ENCODE measurements around the gene PIBF1.

PIBF1 gene

DNA sequence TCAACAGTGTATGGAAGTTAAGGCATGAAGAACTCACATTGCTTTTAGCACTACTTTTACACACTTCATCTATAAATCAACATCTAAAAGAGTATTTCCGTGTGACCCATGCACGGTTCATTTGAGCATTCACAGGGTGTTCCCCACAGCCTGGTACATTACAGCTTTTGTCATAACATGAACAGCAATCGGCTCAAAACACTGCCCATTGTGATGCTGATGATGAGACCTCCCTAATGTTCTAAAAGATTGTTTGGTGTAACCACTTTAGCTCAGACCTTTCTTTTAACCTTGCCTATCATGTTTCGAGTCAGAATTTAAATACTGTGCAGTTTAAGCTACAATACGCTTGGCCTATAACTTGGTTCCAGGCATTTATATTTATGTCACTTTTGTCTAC lies 272.8 kb downstream of the PIBF1 start:
- CTCF ChIA-PET = interaction anchor here (0.6 kb wide), 1 partner anchor 388 kb away, joined by 3 read pairs; no protein-coding TSS in a partner anchor
- H3K27ac ChIP-seq = no peak overlapping the region
- no peak for DNase-seq (ENCODE audit: low spot score)

DNA sequence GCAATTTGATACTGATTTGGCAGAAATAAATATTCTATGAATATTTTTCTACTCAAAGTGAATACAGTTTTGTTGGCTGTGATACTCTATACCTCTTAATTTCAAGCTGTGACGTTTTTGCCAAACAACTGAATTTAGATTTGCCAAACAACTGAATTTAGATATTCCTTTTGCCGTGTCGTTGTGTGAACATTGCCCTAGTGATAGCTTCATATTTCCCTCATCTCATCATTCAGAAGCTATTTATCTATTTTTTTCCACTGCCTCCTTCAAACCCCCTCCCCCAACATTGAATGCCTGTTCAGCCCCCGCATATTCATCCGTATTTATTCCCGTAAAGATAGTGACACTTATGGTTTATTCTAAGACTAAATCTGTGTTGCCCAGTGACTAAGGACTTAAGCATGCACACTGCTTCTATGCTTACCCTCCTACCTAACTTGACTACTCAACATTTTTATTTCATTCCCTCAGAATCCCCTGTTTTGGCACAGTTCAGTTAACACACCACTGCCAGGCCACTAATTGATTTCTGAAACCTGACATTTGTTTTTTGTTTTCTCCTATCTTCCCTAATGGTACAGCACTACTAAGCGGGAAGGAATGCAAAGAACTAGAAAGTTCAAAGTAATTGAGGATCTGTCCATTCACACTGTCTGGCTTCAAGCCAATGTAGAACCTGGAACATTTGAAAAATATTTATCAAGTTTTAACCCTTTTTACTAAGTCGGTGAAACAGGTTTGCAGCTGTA lies 274.1 kb downstream of the PIBF1 start:
- CTCF ChIA-PET = no interaction called here
- TF ChIP-seq, protein P1, sequence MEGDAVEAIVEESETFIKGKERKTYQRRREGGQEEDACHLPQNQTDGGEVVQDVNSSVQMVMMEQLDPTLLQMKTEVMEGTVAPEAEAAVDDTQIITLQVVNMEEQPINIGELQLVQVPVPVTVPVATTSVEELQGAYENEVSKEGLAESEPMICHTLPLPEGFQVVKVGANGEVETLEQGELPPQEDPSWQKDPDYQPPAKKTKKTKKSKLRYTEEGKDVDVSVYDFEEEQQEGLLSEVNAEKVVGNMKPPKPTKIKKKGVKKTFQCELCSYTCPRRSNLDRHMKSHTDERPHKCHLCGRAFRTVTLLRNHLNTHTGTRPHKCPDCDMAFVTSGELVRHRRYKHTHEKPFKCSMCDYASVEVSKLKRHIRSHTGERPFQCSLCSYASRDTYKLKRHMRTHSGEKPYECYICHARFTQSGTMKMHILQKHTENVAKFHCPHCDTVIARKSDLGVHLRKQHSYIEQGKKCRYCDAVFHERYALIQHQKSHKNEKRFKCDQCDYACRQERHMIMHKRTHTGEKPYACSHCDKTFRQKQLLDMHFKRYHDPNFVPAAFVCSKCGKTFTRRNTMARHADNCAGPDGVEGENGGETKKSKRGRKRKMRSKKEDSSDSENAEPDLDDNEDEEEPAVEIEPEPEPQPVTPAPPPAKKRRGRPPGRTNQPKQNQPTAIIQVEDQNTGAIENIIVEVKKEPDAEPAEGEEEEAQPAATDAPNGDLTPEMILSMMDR (conservative IDR thresholded peaks at IDR 0.05; ENCODE audit: low read depth) = no peak
- peak; percentile 76 for DNase-seq (ENCODE audit: low spot score)
- H3K27ac ChIP-seq = no peak overlapping the region
- POLR2A ChIA-PET (ENCODE audit: low non-redundant PET) = interaction anchor here (0.8 kb wide), 1 partner anchor 78 kb away, joined by 3 read pairs; no protein-coding TSS in a partner anchor

More for the DNA sequence above, 272.8 kb downstream of the PIBF1 start:
- POLR2A ChIA-PET (ENCODE audit: low non-redundant PET) = no interaction called here
- TF ChIP-seq, protein P1 (conservative IDR thresholded peaks at IDR 0.05; ENCODE audit: low read depth) = no peak

DNA sequence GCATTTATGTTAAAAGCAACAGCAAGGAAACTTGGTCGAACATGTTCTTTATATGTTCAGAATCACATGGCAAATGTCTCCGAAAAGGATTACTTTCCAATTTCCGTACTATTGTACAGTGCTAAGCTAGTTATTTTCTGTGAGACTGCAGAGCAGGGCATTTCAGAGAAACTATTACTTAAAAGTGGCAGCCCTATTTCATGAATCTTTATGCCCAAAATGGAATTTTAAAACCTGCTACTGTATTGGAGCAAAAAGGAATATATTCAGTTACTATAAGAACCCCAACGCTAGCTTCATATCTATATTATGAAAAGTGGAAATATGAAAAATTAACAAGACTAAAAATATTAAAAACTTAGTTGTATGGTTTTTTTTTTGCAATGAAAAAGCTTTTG lies 274.6 kb downstream of the PIBF1 start:
- TF ChIP-seq, protein P1 (conservative IDR thresholded peaks at IDR 0.05; ENCODE audit: low read depth) = no peak
- DNase-seq (ENCODE audit: low spot score) = no peak
- POLR2A ChIA-PET (ENCODE audit: low non-redundant PET) = no interaction called here
- CTCF ChIA-PET = interaction anchor here (0.5 kb wide), 1 partner anchor 73 kb away, joined by 3 read pairs; no protein-coding TSS in a partner anchor
- H3K27ac ChIP-seq = no peak overlapping the region

DNA sequence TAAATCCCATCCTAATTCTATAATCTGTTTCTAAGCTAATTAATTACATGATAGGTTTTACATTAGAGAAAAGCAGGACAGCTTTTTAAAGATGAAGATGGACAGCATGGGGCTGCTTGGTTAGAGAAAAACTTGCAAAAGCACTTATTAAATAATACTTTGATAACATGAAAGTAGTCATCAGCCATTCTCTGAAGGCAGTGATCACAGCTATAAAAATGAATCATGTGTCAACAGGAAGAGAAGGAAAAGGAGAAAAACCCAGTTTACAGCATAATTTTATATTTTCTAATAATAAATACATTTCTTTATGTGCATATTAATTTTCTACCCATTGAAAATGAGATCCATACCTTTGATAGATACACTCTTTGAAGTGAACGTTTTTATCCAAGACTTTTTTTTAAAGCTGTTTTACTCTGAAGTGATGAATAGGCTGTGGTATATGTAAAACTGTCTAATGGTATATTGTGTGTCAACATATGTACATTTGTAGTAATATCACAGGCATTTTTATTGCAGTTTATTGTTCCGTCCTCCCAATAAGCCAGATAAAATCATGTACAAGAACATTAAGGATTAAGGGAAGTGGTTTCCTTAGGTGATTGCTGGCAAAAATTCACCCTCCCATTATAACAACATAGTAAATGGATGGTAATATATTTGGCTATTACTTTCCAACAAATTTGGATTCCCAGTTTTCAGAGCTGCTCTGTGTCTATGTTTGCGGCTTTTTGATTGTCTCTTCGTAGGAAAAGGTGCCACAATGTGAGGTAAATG lies 275.5 kb downstream of the PIBF1 start:
- no peak overlapping the region for H3K27ac ChIP-seq
- CTCF ChIA-PET = interaction anchor here (0.5 kb wide), 2 partner anchors 74 to 112 kb away, joined by 3 to 4 read pairs; no protein-coding TSS in a partner anchor
- TF ChIP-seq, protein P1 (conservative IDR thresholded peaks at IDR 0.05; ENCODE audit: low read depth) = no peak
- POLR2A ChIA-PET (ENCODE audit: low non-redundant PET) = no interaction called here
- no peak for DNase-seq (ENCODE audit: low spot score)

DNA sequence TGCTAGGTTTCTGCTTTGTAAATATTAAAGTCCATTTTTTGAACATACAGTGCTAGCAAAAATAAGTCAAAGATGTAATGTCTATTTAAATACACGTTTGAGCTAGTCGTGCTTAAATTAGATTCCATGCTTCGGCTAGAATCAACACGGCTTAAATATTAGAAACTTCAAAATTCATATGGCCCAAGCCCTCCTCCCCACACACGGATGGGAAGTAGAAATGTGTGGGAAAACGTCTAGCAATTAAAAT lies 276.1 kb downstream of the PIBF1 start:
- peak overlapping the region; percentile 93 for H3K27ac ChIP-seq
- POLR2A ChIA-PET (ENCODE audit: low non-redundant PET) = no interaction called here
- TF ChIP-seq, protein P1 (conservative IDR thresholded peaks at IDR 0.05; ENCODE audit: low read depth) = no peak
- CTCF ChIA-PET = interaction anchor here (0.5 to 0.8 kb wide), 3 partner anchors 13 to 113 kb away, joined by 3 to 4 read pairs (median 4); no protein-coding TSS in a partner anchor
- no peak for DNase-seq (ENCODE audit: low spot score)

DNA sequence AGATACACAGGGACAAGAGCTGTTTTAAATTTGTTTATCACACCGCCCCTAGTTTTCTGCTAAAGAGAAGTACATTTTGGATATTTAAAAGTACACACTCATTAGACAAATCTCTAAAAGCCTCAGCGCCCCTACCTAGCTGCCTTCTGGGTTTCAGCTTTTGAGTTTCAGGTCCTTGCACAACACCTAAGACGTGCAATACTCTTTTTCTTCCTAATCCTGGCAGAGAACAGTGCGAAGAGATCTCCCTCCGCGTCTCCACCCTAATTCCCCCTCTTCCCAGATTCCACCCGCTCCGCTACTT lies 276.5 kb downstream of the PIBF1 start:
- no peak for DNase-seq (ENCODE audit: low spot score)
- ChIA-PET POLR2A (ENCODE audit: low non-redundant PET) (interaction anchor here (0.6 to 1.1 kb wide), 3 partner anchors 95 to 330 kb away, joined by 3 read pairs; no protein-coding TSS in a partner anchor), CTCF (interaction anchor here (0.6 to 0.8 kb wide), 2 partner anchors 12 to 103 kb away, joined by 3 to 4 read pairs; no protein-coding TSS in a partner anchor)
- TF ChIP-seq, protein P1 (conservative IDR thresholded peaks at IDR 0.05; ENCODE audit: low read depth) = no peak
- peak overlapping the region; percentile 93 for H3K27ac ChIP-seq
